MM.1S (cell line): ENCODE results near the gene FBLIM1.
A peak's percentile ranks its signal among the peaks of the same experiment; 100 is the strongest.
"Not testable (repeated sequence)": the region's sequence is repeated elsewhere in the genome, so short reads cannot be mapped to it uniquely, and the experiment has no call there.

ENCODE experiments used
- DNase-seq: peaks from one replicate; pipeline ENCODE4 v3.0.0-alpha.2; 2015
- H2AFZ ChIP-seq: fragments of 300-600 bp; sonication (generic); 2 replicates; pipeline ENCODE4 v1.6.0; 2016; ENCODE audit warnings: antibody characterized with exemption, low read length
- H3F3A ChIP-seq: fragments of 300-600 bp; sonication (generic); 2 replicates; pipeline ENCODE4 v1.6.1; 2016; ENCODE audit warnings: mild to moderate bottlenecking, antibody characterized with exemption, low read length, moderate library complexity, mixed read lengths; ENCODE audit not compliant: insufficient read depth
- H3K27ac ChIP-seq: fragments of 300-600 bp; sonication (generic); 2 replicates; pipeline ENCODE4 v1.5.1; 2016; ENCODE audit warnings: mild to moderate bottlenecking, low read length
- H3K27me3 ChIP-seq: fragments of 300-600 bp; sonication (generic); replicated peaks from 2 replicates; pipeline ENCODE4 v1.6.0; 2016; ENCODE audit warnings: low read length; ENCODE audit not compliant: insufficient read depth
- H3K36me3 ChIP-seq: fragments of 300-600 bp; sonication (generic); replicated peaks from 2 replicates; pipeline ENCODE4 v1.6.1; 2016; ENCODE audit warnings: mild to moderate bottlenecking, low read length, mixed read lengths; ENCODE audit not compliant: insufficient read depth
- H3K4me1 ChIP-seq: fragments of 300-600 bp; sonication (generic); 2 replicates; pipeline ENCODE4 v1.6.1; 2016; ENCODE audit warnings: low read length, mixed read lengths
- H3K4me2 ChIP-seq: fragments of 300-600 bp; sonication (generic); 2 replicates; pipeline ENCODE4 v1.6.0; 2016; ENCODE audit warnings: low read depth, low read length
- H3K4me3 ChIP-seq: fragments of 300-600 bp; sonication (generic); 2 replicates; pipeline ENCODE4 v1.5.1; 2016; ENCODE audit warnings: low read length, mixed read lengths
- H3K79me2 ChIP-seq: fragments of 300-600 bp; sonication (generic); 2 replicates; pipeline ENCODE4 v1.6.1; 2016; ENCODE audit warnings: mixed run types, low read length, mixed read lengths
- H3K9ac ChIP-seq: fragments of 300-600 bp; sonication (generic); 2 replicates; pipeline ENCODE4 v1.6.1; 2016; ENCODE audit warnings: low read length, mixed read lengths
- H3K9me2 ChIP-seq: fragments of 300-600 bp; sonication (generic); replicated peaks from 2 replicates; pipeline ENCODE4 v1.6.1; 2016; ENCODE audit warnings: mild to moderate bottlenecking, low read length, mixed read lengths; ENCODE audit not compliant: insufficient read depth
- H3K9me3 ChIP-seq: fragments of 300-600 bp; sonication (generic); replicated peaks from 2 replicates; pipeline ENCODE4 v1.6.1; 2016; ENCODE audit warnings: mild to moderate bottlenecking, low read length, mixed read lengths; ENCODE audit not compliant: insufficient read depth
- H4K20me1 ChIP-seq: fragments of 300-600 bp; sonication (generic); 2 replicates; pipeline ENCODE4 v1.6.1; 2016; ENCODE audit warnings: mild to moderate bottlenecking, low read length, moderate library complexity, mixed read lengths; ENCODE audit not compliant: insufficient read depth
- EZH2 ChIP-seq: fragments of 300-600 bp; sonication (generic); optimal IDR thresholded peaks from 2 replicates; pipeline ENCODE3; 2017; ENCODE audit warnings: low read depth, mild to moderate bottlenecking, antibody characterized with exemption, low read length, mixed read lengths
- EZH2phosphoT487 ChIP-seq: fragments of 300-600 bp; sonication (generic); IDR thresholded peaks from 2 replicates; pipeline ENCODE4 v1.6.1; 2018; ENCODE audit warnings: antibody characterized with exemption, low read length
- TF ChIP-seq, protein P1 (sequence below): fragments of 300-600 bp; sonication (generic); IDR thresholded peaks from 2 replicates; pipeline ENCODE4 v1.5.1; 2016; ENCODE audit warnings: antibody characterized with exemption, low read length, mixed read lengths

FBLIM1 gene

GRCh38 chr1:15803380-15803779 is 44.8 kb downstream of the FBLIM1 start:
- TF ChIP-seq EZH2 (no peak), EZH2phosphoT487 (no peak)
- TF ChIP-seq, protein P1, sequence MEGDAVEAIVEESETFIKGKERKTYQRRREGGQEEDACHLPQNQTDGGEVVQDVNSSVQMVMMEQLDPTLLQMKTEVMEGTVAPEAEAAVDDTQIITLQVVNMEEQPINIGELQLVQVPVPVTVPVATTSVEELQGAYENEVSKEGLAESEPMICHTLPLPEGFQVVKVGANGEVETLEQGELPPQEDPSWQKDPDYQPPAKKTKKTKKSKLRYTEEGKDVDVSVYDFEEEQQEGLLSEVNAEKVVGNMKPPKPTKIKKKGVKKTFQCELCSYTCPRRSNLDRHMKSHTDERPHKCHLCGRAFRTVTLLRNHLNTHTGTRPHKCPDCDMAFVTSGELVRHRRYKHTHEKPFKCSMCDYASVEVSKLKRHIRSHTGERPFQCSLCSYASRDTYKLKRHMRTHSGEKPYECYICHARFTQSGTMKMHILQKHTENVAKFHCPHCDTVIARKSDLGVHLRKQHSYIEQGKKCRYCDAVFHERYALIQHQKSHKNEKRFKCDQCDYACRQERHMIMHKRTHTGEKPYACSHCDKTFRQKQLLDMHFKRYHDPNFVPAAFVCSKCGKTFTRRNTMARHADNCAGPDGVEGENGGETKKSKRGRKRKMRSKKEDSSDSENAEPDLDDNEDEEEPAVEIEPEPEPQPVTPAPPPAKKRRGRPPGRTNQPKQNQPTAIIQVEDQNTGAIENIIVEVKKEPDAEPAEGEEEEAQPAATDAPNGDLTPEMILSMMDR = peak; percentile 32
- H3F3A ChIP-seq = no peaks in the 10 kb centered on the region
- no peaks in the 10 kb centered on the region for H3K27me3 ChIP-seq
- H4K20me1 ChIP-seq = no peaks in the 10 kb centered on the region
- DNase-seq = peak; percentile 18
- no peaks in the 10 kb centered on the region for H3K4me1 ChIP-seq
- H3K4me3 ChIP-seq = no peak overlapping the region
- H3K9me3 ChIP-seq = no peaks in the 10 kb centered on the region
- no peak overlapping the region for H2AFZ ChIP-seq
- H3K9me2 ChIP-seq = no peaks in the 10 kb centered on the region
- H3K36me3 ChIP-seq = no peaks in the 10 kb centered on the region
- H3K27ac ChIP-seq = no peak overlapping the region
- no peak overlapping the region for H3K9ac ChIP-seq
- no peaks in the 10 kb centered on the region for H3K79me2 ChIP-seq
- H3K4me2 ChIP-seq = no peak overlapping the region

- TF ChIP-seq, protein P1 = no peak
- no peak for TF ChIP-seq EZH2
- no peak for TF ChIP-seq EZH2phosphoT487
- no peaks in the 10 kb centered on the region for H4K20me1 ChIP-seq
- H3K79me2 ChIP-seq = no peaks in the 10 kb centered on the region
- no peaks in the 10 kb centered on the region for H3K9me3 ChIP-seq
- no peak overlapping the region for H3K9ac ChIP-seq
- H3K27ac ChIP-seq = no peak overlapping the region
- H3K27me3 ChIP-seq = no peaks in the 10 kb centered on the region
- no peaks in the 10 kb centered on the region for H3K36me3 ChIP-seq
- H3K9me2 ChIP-seq = no peaks in the 10 kb centered on the region
- DNase-seq = no peak
- H3F3A ChIP-seq = no peaks in the 10 kb centered on the region
- H3K4me3 ChIP-seq = no peak overlapping the region
- H3K4me1 ChIP-seq = no peaks in the 10 kb centered on the region
- H3K4me2 ChIP-seq = no peak overlapping the region
- H2AFZ ChIP-seq = no peak overlapping the region
Measured at GRCh38 chr1:15804060-15804459, 45.5 kb downstream of the FBLIM1 start.

DNA sequence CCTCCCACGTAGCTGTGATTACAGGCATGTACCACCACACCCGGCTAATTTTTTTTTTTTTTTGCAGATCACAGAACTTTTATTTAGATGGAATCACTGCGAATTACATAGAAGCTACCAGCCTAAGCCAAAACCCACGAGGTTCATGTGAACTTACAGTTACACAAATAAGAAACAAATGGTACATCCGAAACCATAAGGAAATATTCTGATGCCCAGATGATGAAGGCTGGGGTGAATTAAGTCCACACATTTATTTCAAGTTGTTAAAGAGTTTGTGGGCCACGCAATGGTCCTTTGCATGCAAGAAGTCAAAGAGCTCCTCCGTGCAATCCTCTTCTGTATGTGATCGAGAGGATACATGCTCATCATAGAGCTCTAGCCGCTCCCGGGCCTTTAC is 48.5 kb downstream of the FBLIM1 start:
- H4K20me1 ChIP-seq = no peaks in the 10 kb centered on the region
- H3K4me2 ChIP-seq = no peak overlapping the region
- no peaks in the 10 kb centered on the region for H3K4me1 ChIP-seq
- H3K4me3 ChIP-seq = no peak overlapping the region
- H3K9me3 ChIP-seq = no peaks in the 10 kb centered on the region
- no peaks in the 10 kb centered on the region for H3K27me3 ChIP-seq
- H3K79me2 ChIP-seq = no peaks in the 10 kb centered on the region
- H3K27ac ChIP-seq = no peak overlapping the region
- DNase-seq = no peak
- H3F3A ChIP-seq = no peaks in the 10 kb centered on the region
- no peak for TF ChIP-seq EZH2
- H3K36me3 ChIP-seq = no peaks in the 10 kb centered on the region
- H3K9ac ChIP-seq = no peak overlapping the region
- no peak overlapping the region for H2AFZ ChIP-seq
- no peaks in the 10 kb centered on the region for H3K9me2 ChIP-seq

DNA sequence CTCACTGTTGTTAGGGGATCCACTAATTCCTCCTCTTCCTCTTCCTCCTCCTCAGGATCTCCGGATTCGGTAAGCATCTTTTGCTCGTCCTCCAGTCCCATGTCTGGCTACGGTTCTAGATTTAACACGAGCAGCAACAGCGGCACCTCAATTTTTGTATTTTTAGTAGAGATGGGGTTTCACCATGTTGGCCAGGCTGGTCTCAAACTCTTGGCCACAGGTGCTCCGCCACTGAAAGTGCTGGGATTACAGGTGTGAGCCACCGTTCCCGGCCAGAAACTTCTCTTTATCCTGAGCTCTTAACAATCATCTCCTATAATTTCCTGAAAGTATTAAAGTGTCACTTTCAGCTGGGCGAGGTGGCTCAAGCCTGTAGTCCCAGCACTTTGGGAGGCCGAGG is 49.0 kb downstream of the FBLIM1 start, which contains the start of gene UQCRHL:
TSS of gene UQCRHL (minus strand) at position 101 of the 400 bp plus-strand sequence. CDS start at position 101, 0 bp downstream.
- H4K20me1 ChIP-seq, H2AFZ ChIP-seq, H3K36me3 ChIP-seq, H3K4me2 ChIP-seq, DNase-seq, H3K27me3 ChIP-seq, H3K9me3 ChIP-seq, H3K79me2 ChIP-seq, H3K4me1 ChIP-seq, H3K27ac ChIP-seq, H3K4me3 ChIP-seq, H3K9ac ChIP-seq, H3F3A ChIP-seq, H3K9me2 ChIP-seq: not testable (repeated sequence)
